ENCODE data around the gene SERPINF2.

- TF ChIP-seq POLR2A (IDR thresholded peaks at IDR 0.05; ENCODE audit: low read depth, low read length) (no peak), TAF1 (IDR thresholded peaks at IDR 0.05; ENCODE audit: low read depth, low read length) (no peak), POLR2AphosphoS5 (IDR thresholded peaks at IDR 0.05; ENCODE audit: low read depth, low read length) (no peak)
Measured at GRCh38 chr17:1705004-1705403, 37.7 kb upstream of the SERPINF2 start.

All from GM12891 (cell line).